Suppressor macrophage treated with lipopolysaccharide for 4 hours (primary cell): ENCODE data around the gene ACTA2.

Source experiments
- DNase-seq: peaks from one replicate; pipeline ENCODE4 v3.0.0-alpha.2; 2020

Gene ACTA2

DNA sequence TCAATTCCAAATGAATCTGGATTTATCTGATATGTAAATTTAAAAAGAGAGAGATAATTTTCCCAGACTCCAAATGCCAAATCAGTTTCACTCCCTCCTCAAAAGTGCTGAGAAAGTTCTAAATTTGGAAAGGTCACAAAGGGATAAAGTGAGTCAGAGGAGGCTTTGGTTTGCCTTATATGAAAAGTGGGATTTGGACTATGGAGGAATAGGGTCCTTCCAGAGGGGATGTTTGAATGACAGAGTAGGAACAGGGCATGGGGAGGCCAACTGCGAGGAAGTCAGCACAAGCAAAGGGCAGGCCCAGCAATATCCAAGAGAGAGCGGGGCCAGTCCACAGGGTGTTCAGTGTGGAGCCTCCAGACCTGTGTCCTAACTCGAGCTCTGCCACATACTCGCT lies 28.2 kb upstream of the ACTA2 start:
- no peak for DNase-seq

DNA sequence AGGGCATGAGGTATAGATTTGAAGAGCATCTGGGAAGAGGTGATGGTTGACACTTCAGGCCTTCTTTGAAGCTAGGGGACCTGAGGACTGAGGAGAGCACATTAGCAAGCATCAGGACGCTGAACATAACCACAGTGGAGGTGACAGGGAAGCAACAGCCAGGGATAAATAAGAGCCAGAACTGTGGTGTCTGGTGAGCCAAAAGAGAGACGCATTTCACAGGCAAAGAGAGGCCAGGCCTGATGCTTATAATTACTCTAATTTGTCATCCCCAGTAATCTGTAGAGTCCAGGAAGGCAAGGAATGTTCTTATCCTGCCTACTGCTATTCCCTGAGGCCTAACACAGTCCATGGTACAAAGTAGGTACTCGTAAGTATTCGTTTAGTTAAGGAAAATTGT lies 27.7 kb upstream of the ACTA2 start:
- DNase-seq, result no peak

DNA sequence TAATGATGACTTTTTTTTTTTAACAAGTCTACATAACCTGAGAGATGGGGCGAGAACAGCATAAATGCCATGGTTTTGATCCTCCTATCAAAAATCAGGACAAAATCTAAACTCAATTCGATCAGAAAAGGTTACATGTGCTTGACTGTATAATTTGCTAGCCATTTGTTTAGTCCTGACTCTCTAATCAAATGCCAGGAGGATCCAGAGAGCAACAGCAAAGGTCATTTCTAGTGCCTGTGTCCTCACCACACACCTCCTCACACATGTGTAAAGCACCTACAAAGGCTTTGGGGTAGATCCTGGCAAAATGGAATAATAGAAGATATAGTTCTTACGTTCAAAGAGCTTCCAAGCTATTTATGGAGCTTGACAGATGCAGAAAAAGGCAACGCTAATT lies 27.0 kb upstream of the ACTA2 start:
- no peak for DNase-seq

DNA sequence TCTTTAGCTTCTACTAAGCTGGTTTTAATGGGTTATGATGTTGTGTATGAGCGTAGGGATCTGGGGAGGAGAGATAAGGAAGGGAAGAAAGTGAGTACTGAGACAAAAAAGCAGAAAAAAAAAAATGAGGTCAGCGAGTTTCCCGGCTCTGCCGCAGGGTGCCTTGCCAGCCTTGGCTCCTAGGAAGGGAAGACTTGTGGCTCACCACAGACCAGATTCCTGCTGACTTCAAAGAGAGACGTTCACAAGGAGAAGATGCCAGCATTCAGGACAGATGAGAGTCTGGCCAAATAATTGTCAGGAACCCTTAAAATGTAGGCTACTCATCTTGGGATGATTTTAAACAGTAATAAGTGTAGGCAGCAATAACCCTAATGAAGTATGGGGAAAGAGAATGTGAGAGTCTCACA lies 26.6 kb upstream of the ACTA2 start:
- DNase-seq, result peak; percentile 17

DNA sequence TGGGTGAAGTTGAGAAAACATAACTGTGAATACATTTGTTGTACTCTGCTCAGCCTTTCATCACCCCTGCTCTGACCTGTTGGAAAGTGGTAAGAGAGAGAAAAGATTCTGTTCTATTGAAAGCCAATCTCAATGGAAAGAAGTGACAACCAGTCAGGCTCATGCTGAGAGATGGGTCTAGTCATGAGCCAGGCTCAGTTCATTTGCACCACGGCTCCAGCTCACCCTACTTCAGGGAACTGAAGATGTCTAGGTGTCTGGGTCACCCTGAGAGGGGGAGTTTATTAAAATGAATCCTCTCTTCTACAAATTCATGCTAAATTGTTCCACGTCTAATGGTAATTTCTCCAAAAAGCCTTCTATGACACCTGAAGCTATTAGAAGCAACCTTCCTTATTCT lies 25.9 kb upstream of the ACTA2 start:
- no peak for DNase-seq

DNA sequence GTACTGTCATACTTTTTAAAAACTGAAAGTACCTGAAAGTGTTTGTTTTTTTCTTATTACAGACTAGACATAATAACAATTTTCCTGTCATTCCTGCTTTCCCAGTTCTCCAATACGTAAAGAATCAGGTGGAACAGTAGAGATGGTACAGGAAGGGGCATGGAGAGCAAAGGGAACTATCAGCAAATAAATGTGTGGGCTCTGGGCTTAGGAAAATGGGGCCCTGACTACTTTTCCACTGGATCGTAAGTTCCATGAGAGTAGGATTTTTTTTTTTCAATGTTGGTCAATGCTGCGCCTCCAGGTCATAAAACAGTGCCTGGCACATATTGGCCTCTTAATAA lies 22.8 kb upstream of the ACTA2 start:
- no peak for DNase-seq

DNA sequence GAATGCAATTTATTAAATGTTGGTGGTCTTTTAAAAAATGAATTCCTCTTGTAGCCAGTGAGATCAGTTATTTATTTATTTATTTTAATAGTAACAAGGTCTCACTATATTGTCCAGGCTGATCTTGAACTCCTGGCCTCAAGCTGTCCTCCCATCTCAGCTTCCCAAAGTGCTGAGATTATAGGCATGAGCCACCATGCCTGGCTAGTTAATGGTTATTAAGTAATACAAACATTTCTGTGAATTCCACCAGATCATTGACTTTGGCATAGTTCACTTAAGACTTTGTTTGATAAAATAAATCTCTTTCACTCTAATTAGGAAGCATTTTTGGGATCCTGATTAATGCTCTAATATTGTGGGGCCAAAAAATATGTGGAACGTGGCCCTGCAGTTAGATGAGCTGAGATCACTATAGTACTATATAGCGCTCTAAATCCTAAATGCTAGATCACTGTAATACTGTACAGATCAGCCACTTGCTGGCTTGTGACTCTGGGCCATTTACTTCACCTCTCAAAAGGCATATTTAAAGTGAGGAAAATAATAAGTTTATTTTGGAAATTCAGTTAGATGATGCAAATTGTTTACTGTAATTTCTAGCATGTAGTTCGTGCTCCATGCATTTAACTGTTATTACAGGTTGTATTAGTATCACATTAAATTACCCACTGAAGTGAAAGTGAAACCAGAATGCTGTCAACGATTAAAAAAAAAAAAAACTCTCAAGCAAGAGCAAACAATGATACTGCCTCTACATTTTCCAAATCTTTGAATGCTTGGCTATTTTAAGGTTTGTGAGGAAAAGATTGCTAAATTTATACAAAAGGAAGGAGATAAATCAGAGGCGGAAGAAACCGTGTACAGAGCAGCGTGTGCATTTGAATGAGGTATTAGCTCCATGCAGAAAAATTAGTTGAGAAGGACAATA lies 22.1 kb upstream of the ACTA2 start:
- DNase-seq, result peak; percentile 33

DNA sequence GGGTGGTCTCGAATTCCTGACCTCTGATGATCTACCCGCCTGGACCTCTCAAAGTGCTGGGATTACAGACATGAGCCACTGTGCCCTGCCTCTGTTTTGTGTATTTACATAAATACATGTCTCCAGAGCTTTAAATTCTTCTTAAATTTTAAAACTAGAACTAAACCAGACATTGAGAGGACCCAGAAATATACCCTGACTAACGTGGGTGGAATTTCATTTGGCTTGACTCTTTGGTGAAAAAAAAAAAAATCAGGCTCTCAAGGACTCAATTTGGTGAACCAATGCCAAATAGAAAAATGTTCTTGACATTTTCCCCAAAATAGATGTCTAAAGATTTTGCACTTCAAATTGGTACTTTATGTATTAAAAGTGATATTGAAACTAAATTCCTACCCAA lies 21.4 kb upstream of the ACTA2 start:
- DNase-seq, result no peak

DNA sequence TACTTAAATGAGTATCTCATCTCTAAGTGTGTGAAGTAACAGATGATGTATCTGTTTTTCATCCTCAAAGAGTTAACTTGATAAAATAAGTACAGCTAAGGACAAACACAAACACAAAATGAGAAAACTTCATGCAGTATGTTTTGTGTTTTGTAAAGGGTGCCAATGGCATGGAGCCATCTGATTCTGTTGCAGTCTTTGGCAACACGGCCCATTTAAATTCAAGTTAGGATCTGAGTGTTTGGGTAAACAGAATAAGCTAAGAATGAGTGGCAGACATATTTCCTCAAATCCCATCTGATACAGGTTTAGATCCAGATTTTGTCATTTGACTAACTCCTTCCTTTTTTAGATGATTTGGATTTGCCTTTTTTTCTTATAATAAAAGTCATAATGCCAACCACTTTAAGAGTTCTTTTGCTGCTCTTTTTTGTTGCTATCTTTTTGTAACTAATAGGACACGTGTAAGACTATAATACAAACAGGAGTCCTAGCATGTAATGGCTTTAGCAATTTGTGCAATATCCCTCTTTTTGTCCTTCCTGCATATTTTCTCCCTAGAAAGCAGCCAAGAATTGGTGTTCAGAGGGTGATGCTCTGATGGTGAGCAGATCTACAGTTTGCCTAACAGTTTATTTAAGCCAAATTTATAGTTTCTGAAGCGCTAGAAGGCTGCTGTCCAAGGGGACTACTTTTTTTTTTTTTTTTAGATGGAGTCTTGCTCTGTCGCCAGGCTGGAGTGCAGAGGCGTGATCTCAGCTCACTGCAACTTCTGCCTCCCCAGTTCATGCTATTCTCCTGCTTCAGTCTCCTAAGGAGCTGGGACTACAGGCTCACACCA lies 18.9 kb upstream of the ACTA2 start:
- no peak for DNase-seq

DNA sequence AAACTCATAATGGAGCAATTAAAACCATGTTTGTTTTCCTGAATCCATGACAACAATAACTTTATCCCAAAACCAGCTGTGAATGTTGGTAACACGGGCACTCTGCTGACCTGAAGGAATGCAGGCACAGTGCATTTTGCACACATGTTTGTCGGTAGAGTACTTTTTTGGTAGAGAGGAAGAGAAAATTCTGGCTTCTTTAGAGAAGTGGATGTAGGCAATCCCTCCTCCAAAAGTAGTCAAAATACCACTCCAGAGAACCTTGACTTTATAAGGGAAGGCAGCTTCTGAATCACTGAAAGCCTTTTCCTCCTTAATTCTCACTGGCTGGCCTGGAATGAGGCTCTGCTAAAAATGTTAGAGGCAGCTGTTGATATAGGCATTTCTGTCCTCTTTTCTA lies 15.8 kb upstream of the ACTA2 start:
- no peak for DNase-seq

DNA sequence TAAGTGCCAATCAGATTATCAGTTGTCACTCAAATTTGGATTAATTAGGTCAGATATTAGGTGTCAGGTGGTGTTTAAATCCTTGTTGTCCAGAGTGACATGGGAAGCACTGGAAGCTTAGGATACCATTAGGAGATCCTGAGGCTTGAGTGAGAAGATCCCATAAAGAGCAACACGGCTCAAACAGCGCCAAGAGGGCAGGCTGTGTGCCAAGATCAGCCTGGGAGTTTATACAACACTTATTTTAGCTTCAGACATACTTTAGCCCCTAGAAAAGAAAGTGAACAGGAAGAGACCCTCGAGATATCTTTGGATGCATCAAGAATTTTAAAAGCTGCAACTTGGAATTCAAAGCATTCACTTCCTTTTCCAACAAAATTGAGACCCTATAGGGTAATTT lies 14.2 kb upstream of the ACTA2 start:
- no peak for DNase-seq

DNA sequence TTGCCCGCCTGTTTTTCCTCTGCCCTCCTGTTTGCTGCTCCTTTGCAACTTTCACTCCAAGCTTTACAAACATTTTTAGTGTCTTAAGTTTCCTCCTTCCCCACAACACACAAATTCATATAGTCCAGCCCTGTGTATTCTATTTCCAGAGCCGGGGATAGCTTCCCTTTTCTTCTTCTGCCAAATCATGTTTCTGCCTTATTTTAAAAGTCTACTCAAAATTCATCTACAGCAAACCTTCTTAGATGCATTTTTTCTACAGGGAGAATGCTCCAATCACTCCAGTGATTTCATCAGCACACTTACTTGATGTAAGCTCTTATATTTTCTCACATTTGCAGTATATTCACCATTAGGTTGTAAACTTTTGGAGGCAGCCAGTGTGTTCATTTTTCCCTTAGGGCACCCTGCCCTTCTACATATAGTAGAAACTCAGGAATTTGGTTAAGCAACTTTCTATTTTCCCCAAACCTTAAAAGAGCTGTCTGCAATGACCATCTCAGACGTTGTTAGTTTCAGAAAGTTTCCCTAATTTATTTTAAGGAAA lies 12.4 kb upstream of the ACTA2 start:
- DNase-seq, result no peak

DNA sequence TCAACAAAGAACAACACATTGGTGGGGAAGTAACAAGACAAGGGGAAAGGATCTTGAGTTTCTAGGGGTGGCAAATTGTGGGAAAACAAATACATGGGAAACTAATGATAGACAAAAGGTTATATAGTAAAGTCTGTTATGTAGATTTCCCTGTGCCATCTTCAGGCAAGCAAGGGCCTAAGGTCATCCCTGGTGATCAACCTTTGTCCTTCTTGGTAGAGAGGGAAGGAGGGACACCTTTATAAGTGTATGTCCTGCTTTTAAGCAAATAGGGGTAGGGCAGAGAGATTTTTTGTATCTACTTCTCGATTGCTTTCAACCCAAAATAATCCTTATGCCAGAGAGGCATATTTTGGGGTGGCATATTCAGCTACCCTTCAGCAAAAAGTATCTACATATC lies 11.8 kb upstream of the ACTA2 start:
- DNase-seq, result no peak

DNA sequence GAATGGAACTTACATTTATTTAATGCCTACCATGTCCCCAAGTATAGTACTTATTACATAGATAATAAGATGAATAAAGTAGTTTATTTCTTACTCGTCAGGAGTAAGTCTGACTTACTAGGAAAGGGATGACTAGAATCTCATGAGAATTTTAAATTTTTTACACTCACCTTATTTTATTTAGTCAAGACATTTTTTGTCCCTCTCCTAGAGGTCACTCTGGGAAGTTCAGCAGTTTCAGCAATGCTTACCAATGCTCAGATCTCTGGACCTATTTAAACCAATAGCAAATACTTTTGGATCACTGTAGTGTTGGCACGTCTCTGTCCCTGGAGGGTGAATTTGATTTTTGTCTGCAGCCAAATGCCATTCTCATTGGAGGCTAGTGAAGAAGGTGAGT lies 10.7 kb upstream of the ACTA2 start:
- no peak for DNase-seq

DNA sequence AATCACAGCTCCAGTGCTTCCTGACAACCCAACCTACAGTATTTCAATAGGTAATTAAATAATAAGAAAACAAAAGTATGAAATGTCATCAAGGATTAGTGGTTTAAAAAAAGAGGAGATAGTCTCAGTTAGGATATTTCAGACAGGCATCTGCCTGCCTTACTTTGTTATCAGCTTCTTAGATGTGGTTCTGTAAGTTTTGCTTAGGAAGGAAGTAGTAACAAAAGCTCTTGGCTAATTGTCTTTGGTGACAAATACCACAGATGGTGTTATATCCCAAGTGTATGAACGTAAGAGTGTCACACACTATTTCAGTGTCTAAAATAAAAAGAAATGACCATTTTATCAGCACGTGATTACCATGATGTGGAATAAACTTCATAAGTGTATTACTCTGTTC lies 9.8 kb upstream of the ACTA2 start:
- no peak for DNase-seq

DNA sequence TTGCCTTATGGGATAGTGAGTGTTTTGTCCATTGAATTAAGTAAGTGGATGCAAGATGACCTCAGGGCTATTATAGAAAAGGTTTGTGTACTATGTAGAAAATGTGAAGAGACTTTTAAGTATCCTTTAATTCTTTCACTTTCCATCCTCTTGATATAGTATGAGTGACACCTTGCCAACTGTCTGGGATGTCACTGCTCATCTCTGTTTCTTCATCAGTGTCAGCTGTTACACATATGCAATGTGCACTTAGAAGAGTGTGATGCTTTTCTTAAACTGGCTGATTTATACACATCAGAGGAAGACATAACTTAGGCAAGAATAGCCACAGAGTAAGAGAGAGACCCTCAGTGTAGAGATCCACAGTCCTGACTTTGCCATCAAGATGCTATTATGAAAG lies 8.7 kb upstream of the ACTA2 start:
- DNase-seq, result no peak

DNA sequence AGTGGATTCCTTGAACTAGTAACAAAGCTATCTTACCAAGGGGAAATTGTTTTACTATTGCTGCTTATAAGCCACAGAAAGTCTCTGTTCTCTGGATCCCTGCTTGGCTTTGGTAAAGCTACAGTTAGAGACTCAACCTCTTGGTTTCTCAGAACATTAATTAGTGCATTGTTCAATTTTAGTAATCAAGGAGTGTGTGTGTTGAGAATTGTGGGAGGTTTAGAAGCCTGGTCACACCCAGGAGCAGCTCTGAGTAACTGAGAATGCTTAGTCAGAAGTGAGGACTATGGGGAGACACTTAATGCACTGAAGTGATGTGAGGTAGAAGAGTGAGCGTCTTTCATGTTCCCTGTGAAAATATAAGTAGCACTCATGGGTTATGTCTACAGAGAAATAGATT lies 8.2 kb upstream of the ACTA2 start:
- DNase-seq, result no peak

DNA sequence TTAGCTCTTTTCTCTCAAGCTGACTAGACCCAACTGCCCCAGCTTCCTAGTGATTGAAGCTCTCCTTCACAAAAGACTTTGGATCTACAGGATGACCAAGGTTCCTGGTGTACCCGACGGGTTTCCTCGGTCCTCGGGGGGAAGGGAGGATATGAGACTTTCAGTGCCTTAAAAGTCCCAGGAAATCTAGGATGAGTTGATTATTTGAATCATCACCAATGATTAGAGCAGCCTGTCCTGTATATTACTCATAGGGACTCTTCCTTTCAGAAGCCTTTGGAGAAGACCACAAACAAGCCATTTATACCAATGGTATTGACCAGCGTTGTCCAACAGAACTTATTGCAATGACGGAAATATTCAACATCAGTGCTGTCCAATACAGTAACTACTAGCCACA lies 6.1 kb upstream of the ACTA2 start:
- no peak for DNase-seq

DNA sequence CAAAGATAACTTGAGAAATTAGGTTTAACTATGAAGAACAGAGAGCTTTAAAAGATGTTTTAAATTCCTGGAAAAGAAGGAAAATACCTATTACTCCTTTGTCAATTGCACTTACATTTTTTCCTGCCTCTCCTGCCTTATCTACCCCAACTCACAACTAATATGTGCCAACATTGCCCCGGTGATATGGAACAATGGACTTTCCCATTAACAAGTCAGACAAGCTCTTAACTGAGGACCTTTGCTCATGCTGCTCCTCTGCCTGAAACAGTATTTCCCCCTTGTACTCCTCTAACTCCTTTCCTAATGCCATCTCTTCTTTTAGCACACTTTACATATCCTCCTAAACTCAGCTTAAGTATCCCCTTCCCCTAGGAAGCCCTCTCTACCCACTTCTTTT lies 4.8 kb upstream of the ACTA2 start:
- DNase-seq, result no peak

DNA sequence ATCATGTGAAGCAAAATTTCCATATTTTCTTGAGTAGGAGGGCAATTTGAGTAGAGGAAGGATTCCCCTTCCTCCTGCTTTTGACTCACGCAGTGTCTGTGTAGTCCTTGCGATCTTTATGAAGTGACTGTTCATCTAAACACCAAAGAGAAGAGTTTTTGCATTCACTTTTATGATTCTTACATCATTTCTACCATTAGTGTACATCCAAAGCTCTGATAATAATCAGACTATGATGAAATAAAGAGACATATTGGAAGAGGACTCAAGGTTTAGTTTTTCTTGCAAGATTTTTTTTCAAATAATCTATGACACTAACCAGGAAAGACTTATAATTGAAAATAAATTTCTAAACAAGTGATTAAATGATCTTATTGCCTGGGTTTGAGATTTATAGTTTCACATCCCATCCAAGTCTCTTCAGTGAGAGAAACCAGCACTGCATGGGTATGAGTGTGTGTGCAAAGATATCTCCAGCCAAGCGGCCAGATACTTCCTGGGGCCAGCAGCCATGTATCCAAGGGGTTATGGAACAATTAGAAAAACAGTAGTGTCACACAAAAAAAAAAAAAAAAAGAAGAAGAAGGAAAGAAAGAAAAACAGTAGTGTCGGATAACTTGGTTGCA lies 2.0 kb upstream of the ACTA2 start:
- no peak for DNase-seq

DNA sequence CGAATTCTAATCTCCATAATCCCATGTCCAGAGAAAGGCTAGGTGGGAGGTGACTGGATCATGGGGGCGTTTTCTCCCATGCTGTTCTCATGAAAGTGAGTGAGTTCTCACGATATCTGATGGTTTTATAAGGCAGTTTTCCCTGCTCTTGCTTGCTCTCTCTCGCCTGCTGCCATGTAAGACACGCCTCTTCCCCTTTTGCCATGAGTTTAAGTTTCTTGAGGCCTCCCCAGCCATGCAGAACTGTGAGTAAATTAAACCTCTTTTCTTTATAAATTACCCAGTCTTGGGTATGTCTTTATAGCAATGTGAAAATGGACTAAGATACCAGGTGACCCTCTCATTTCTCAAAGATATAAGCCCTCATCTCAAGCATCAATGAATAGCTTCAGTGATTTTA lies 1.1 kb upstream of the ACTA2 start:
- DNase-seq, result no peak

DNA sequence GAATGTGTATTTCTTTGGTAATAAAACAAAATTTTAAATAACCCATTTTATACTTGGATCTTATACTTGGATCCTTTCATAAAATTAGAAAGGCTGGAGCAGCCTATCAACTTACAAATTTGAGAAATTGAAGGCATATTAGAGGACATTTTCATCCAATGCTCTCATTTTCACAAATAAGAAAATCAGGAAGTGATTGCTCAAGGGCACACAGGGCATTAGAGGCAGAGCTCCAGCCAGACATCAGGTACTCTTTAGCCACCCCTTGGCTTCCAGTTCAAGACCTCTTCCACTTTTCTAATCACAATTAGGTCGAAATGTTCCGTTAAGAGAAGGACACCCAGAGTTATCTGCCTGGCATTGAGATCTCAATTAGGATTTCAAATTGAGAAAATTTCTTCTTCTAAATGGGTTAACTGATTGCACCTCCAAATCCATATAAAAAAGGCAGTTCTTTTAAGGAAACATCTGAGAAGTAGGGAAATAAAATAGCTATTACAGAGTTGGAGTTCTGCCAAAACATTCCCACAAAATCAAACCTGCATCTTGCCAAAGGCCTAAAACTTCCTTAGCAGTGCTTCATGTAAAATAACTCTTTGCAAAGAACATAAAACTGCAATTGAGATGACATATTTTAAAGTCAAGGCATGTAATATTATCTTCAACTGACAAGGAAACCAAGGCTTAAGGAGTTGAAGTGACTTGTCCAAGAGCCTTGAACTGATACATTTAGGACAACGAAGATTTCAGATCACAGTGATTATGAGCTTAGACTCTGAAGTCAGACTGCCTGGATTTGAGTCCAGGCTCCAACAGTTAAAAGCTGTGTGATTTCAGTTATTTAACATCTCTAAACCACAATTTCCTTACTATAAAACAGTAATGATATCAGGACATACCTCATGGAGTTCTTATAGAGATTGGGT lies 2.4 kb downstream of the ACTA2 start:
- no peak for DNase-seq

DNA sequence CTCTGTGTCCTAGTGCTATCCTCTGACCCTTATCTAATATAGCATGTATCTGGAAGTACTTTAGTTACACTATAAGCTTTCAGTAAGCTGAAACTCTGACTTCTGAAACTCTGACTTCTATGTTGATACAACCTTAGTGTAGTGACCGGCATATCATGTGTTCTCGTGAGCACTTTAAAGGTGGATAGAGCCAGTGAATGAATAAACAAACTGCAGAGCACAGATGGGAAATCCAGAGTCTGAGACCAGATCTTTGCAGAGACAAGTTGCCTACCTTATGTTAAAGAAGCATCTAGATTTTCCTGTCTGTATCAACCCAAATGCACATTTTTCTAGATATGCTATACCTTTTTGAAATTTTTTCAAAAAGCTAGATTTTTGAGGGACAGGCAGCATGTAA lies 3.5 kb downstream of the ACTA2 start:
- DNase-seq, result no peak
